Measurements from ENCODE around the gene MORN4. TPM values are rescaled to one million over a fixed set of nuclear protein-coding genes. Genes with fewer than 3 reads are reported as not detected.

The MORN4 gene
- total and polyA plus RNA-seq, 8 donors, result 4.3 to 19.8 (median 6.8) TPM; not detected in 3

DNA sequence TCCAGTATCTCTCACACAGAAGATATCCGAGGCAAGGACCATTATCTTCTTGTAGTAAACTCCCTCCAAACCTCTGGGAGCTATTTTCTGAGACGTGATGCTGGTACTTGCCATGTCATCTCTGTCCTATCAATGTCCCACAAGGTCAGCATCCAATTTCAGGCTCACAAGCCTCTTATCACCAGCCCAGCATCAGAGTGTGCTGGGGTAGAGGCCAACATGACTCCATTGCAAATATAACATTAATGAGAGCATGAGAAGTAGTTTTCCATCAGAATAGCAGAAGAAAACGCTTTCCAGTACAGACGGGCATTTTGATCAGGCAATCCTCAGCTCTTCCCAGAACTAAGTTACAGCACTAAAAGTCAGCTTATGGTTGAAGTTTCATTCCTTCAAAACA is 5.6 kb downstream of the MORN4 start:
- DNase-seq, result no peak
- H3K4me3 ChIP-seq, result no peak overlapping the region
- WGBS, 5 donors, result 47 to 63% (median 61%) methylated on average over 4 of the region's 4 CpGs
- TF ChIP-seq POLR2AphosphoS5 (IDR thresholded peaks at IDR 0.05) (no peak), POLR2A (IDR thresholded peaks at IDR 0.05) (no peak), EP300 (IDR thresholded peaks at IDR 0.05) (no peak)
- TF ChIP-seq, protein P1, sequence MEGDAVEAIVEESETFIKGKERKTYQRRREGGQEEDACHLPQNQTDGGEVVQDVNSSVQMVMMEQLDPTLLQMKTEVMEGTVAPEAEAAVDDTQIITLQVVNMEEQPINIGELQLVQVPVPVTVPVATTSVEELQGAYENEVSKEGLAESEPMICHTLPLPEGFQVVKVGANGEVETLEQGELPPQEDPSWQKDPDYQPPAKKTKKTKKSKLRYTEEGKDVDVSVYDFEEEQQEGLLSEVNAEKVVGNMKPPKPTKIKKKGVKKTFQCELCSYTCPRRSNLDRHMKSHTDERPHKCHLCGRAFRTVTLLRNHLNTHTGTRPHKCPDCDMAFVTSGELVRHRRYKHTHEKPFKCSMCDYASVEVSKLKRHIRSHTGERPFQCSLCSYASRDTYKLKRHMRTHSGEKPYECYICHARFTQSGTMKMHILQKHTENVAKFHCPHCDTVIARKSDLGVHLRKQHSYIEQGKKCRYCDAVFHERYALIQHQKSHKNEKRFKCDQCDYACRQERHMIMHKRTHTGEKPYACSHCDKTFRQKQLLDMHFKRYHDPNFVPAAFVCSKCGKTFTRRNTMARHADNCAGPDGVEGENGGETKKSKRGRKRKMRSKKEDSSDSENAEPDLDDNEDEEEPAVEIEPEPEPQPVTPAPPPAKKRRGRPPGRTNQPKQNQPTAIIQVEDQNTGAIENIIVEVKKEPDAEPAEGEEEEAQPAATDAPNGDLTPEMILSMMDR (IDR thresholded peaks at IDR 0.05), result no peak
- H3K27me3 ChIP-seq, result no peaks in the 10 kb centered on the region
- H3K9me3 ChIP-seq, result no peaks in the 10 kb centered on the region
- peak overlapping the region in 2 of 5 donors; percentile 32 to 36 for H3K27ac ChIP-seq
- intact Hi-C loops (cut with DNase I; ENCODE audit: low total_unique reads), result no loop called here
- peaks cover 6 to 8% (median 6%) of the 10 kb centered on the region in 4 donors for H3K4me1 ChIP-seq
- H3K36me3 ChIP-seq, result no peaks in the 10 kb centered on the region

DNA sequence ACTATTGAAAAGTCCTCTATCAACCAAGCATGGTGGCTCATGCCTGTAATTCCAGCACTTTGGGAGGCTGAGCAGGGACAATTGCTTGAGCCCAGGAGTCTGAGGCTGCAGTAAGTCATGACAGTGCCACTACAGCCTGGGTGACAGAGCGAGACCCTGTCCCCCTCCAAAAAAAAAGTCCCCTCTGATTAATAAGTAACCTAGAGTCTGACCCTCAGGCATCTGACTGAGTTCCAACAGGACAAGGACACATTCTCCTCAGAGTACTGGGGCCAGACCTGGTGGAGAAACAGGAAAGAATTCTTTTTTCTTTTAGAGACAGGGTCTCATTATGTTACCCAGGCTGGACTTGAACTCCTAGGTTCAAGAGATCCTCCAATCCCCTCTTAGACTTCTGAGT is 10.0 kb downstream of the MORN4 start:
- intact Hi-C loops (cut with DNase I; ENCODE audit: low total_unique reads), result no loop called here
- Histone ChIP-seq H3K9me3 (no peaks in the 10 kb centered on the region), H3K4me1 (no peaks in the 10 kb centered on the region), H3K4me3 (no peak overlapping the region), H3K36me3 (peaks cover 0 to 8% (median 0%) of the 10 kb centered on the region in 4 donors), H3K27ac (no peak overlapping the region), H3K27me3 (no peaks in the 10 kb centered on the region)
- 85 to 100% (median 90%) methylated on average over 1 of the region's 1 CpG for whole genome bisulfite sequencing, 5 donors
- TF ChIP-seq POLR2AphosphoS5 (IDR thresholded peaks at IDR 0.05) (no peak), POLR2A (IDR thresholded peaks at IDR 0.05) (no peak), EP300 (IDR thresholded peaks at IDR 0.05) (no peak)
- TF ChIP-seq, protein P1 (IDR thresholded peaks at IDR 0.05), result no peak
- no peak for DNase-seq

DNA sequence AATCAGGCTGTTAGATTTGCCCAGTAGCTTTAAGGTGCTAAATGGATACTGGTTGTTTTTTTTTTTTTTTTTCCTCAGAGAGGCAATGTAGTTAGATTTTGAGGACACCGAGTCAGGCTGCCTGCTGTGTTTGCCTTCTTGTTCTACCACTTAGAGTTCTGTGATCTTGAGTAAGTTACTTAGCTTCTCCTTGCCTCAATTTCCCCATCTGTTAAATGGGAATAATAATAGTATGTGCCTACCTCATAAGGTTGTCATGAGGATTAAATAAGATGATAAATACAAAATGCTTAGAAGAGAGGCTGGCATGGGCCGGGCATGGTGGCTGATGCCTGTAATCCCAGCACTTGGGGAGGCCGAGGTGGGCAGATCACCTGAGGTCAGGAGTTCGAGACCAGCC is 14.6 kb downstream of the MORN4 start:
- Histone ChIP-seq H3K36me3 (peaks cover 0 to 32% (median 14%) of the 10 kb centered on the region in 4 donors), H3K9me3 (no peaks in the 10 kb centered on the region), H3K4me1 (no peaks in the 10 kb centered on the region), H3K4me3 (no peak overlapping the region), H3K27ac (no peak overlapping the region), H3K27me3 (no peaks in the 10 kb centered on the region)
- no peak for TF ChIP-seq POLR2A (IDR thresholded peaks at IDR 0.05)
- TF ChIP-seq, protein P1 (IDR thresholded peaks at IDR 0.05), result no peak
- 95 to 99% (median 99%) methylated on average over 4 of the region's 4 CpGs for WGBS, 5 donors
- no peak for DNase-seq
- intact Hi-C loops (cut with DNase I; ENCODE audit: low total_unique reads), result no loop called here

DNA sequence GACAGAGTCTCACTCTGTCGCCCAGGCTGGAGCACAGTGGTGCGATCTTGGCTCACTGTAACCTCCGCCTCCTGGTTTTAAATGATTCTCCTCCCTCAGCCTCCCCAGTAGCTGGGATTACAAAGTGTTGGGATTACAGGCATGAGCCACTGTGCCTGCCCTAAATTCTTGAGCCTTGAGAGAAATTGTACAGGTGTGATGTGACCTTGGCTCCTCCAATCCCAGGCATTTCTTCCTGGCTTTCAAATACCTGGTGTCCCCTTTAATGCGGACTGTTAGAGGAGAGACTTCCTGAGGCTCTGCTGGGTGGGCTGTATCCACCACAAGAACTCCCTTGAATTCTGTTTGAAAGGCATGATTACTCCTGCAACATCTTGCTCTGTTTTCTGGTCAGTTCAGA is 15.0 kb downstream of the MORN4 start:
- no peaks in the 10 kb centered on the region for H3K9me3 ChIP-seq
- DNase-seq, result no peak
- H3K4me1 ChIP-seq, result no peaks in the 10 kb centered on the region
- H3K27ac ChIP-seq, result no peak overlapping the region
- intact Hi-C loops (cut with DNase I; ENCODE audit: low total_unique reads), result no loop called here
- 87 to 99% (median 97%) methylated on average over 4 of the region's 4 CpGs for WGBS, 5 donors
- peaks cover 0 to 32% (median 14%) of the 10 kb centered on the region in 4 donors for H3K36me3 ChIP-seq
- no peaks in the 10 kb centered on the region for H3K27me3 ChIP-seq
- H3K4me3 ChIP-seq, result no peak overlapping the region
- no peak for TF ChIP-seq POLR2AphosphoS5 (IDR thresholded peaks at IDR 0.05)
- no peak for TF ChIP-seq EP300 (IDR thresholded peaks at IDR 0.05)
- no peak for TF ChIP-seq POLR2A (IDR thresholded peaks at IDR 0.05)
- TF ChIP-seq, protein P1 (IDR thresholded peaks at IDR 0.05), result no peak
